Karpas-422 (cell line): ENCODE data around the gene LEKR1. TPM values are rescaled to one million over a fixed set of nuclear protein-coding genes. Genes with fewer than 3 reads are reported as not detected.

Experiments
- DNase-seq: peaks from one replicate; pipeline ENCODE4 v3.0.0-alpha.2; 2015
- H2AFZ ChIP-seq: fragments of 200-600 bp; sonication (generic); 2 replicates; pipeline ENCODE4 v1.6.1; 2014; ENCODE audit warnings: antibody characterized with exemption, low read length, mixed read lengths
- H3K27ac ChIP-seq: fragments of 200-600 bp; sonication (generic); 2 replicates; pipeline ENCODE4 v1.5.1; 2014; ENCODE audit warnings: mild to moderate bottlenecking, low read length, moderate library complexity
- H3K27me3 ChIP-seq: fragments of 200-600 bp; sonication (generic); 2 replicates; pipeline ENCODE4 v1.6.1; 2014; ENCODE audit warnings: low read length, mixed read lengths
- H3K36me3 ChIP-seq: fragments of 200-600 bp; sonication (generic); 2 replicates; pipeline ENCODE4 v1.6.1; 2014; ENCODE audit warnings: low read length, mixed read lengths; ENCODE audit not compliant: insufficient read depth
- H3K4me1 ChIP-seq: fragments of 200-600 bp; sonication (generic); 2 replicates; pipeline ENCODE4 v1.6.1; 2014; ENCODE audit warnings: mild to moderate bottlenecking, low read length, mixed read lengths
- H3K4me2 ChIP-seq: fragments of 200-600 bp; sonication (generic); 2 replicates; pipeline ENCODE4 v1.6.1; 2014; ENCODE audit warnings: low read length, low read depth, mild to moderate bottlenecking; ENCODE audit not compliant: poor library complexity, severe bottlenecking
- H3K4me3 ChIP-seq: fragments of 200-600 bp; sonication (generic); 2 replicates; pipeline ENCODE4 v1.5.1; 2014; ENCODE audit warnings: mild to moderate bottlenecking, antibody characterized with exemption, low read length, mixed read lengths
- H3K79me2 ChIP-seq: fragments of 200-600 bp; sonication (generic); 2 replicates; pipeline ENCODE4 v1.6.1; 2014; ENCODE audit warnings: mild to moderate bottlenecking, low read length, mixed read lengths
- H3K9ac ChIP-seq: fragments of 200-600 bp; sonication (generic); 2 replicates; pipeline ENCODE4 v1.6.0; 2014; ENCODE audit warnings: low read length
- H3K9me2 ChIP-seq: fragments of 200-600 bp; sonication (generic), shearing (Covaris generic); replicated peaks from 2 replicates; pipeline ENCODE4 v1.6.0; 2014; ENCODE audit warnings: mild to moderate bottlenecking, low read length, moderate library complexity; ENCODE audit not compliant: insufficient read depth
- H3K9me3 ChIP-seq: fragments of 300-700, 200-600 bp; sonication (generic); 2 replicates; pipeline ENCODE4 v1.6.1; 2014; ENCODE audit warnings: low read length, mixed read lengths
- H4K20me1 ChIP-seq: fragments of 200-600 bp; sonication (generic); 2 replicates; pipeline ENCODE4 v1.6.1; 2014; ENCODE audit warnings: mild to moderate bottlenecking, antibody characterized with exemption, low read length, low read depth; ENCODE audit not compliant: insufficient read depth
- total RNA-seq: library from RNA; depleted of rRNA; stranded (reverse); fragments of >200 nt; shearing (Covaris generic); gene quantifications from 2 replicates; pipeline ENCODE4 v1.2.3, GENCODE V29; 2014; ENCODE audit warnings: low replicate concordance

Gene LEKR1
- total RNA-seq, 1 experiment from 2014 or later, result 6.4 TPM

DNA sequence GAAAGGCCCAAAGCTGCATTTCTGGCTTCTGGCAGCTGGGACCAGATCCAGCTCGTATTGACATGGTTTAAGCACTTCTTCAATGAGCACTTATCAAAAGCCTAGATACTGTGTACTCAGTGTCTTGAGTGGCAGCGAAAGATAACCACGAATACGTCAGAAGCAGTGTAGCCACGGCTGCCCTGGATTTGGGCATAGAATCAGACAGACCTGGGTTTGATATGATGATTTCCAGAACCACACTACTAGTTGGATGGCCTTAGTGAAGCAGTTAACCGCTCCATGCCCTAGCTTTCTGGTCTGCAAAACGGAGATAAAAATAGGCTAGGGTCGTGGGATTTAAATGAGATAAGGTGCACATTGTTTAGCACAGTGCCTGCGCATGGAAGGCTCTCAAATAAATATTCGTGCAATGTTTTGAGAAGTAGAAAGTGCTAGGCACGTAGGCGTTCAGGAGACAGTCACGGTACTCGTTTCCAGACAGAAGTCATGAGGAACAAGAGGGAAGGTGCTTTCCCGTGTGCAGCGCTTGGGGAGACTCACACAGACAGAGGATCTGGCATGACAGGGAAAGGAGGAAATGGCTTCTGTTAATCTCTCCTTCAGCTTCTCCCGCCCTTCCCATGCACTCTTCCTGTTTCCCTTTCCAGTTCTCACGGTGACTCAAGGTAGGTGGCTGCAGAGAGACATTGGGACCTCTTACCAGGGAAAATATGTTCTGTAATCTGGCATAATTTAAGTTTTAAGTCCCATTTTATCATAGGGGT, 263.5 kb downstream of the LEKR1 start:
- peak overlapping the region; percentile 68 for H3K9ac ChIP-seq
- peak; percentile 49 for DNase-seq
- H3K9me2 ChIP-seq, result no peaks in the 10 kb centered on the region
- no peaks in the 10 kb centered on the region for H3K9me3 ChIP-seq
- peak overlapping the region; percentile 89 for H2AFZ ChIP-seq
- peak overlapping the region; percentile 80 for H3K4me2 ChIP-seq
- H3K27me3 ChIP-seq, result no peaks in the 10 kb centered on the region
- peaks cover 50% of the 10 kb centered on the region for H3K4me1 ChIP-seq
- H3K4me3 ChIP-seq, result peak overlapping the region; percentile 70
- H4K20me1 ChIP-seq, result no peaks in the 10 kb centered on the region
- H3K36me3 ChIP-seq, result no peaks in the 10 kb centered on the region
- H3K27ac ChIP-seq, result peak overlapping the region; percentile 86
- H3K79me2 ChIP-seq, result no peaks in the 10 kb centered on the region

GRCh38 chr3:157091083-157091833, 265.1 kb downstream of the LEKR1 start:
- peak; percentile 74 for DNase-seq
- no peaks in the 10 kb centered on the region for H3K27me3 ChIP-seq
- H3K79me2 ChIP-seq, result no peaks in the 10 kb centered on the region
- H3K4me3 ChIP-seq, result peak overlapping the region; percentile 40
- peak overlapping the region; percentile 59 for H3K4me2 ChIP-seq
- H3K27ac ChIP-seq, result peak overlapping the region; percentile 42
- H2AFZ ChIP-seq, result peak overlapping the region; percentile 59
- peak overlapping the region; percentile 55 for H3K9ac ChIP-seq
- H4K20me1 ChIP-seq, result no peaks in the 10 kb centered on the region
- H3K4me1 ChIP-seq, result peaks cover 50% of the 10 kb centered on the region
- no peaks in the 10 kb centered on the region for H3K9me2 ChIP-seq
- H3K36me3 ChIP-seq, result no peaks in the 10 kb centered on the region
- no peaks in the 10 kb centered on the region for H3K9me3 ChIP-seq

DNA sequence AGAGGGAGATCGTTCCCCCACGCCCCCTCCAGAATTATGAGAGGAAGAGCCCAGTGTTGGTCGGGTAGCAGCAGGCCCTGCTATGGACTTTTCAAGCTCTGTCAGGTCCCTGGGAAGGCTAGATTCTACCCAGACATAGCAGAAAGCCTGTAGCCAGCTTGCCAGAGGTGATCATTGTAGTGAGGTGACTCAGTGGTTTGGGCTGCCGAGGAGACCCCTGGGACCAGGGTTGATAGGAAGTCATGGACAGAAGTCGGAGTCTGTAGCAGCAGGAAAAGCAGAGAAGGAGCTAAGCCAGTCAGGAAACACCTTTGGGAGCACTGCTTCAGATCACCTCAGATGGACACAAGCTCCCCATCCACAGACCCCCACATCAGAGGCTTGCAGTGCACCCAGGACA, 266.1 kb downstream of the LEKR1 start:
- Histone ChIP-seq H3K4me2 (peak overlapping the region; percentile 59), H2AFZ (no peak overlapping the region), H3K27ac (no peak overlapping the region), H3K79me2 (no peaks in the 10 kb centered on the region), H3K9ac (no peak overlapping the region; the same call in 1 of the 2 replicates), H4K20me1 (no peaks in the 10 kb centered on the region), H3K27me3 (no peaks in the 10 kb centered on the region), H3K9me2 (no peaks in the 10 kb centered on the region), H3K4me3 (no peak overlapping the region), H3K36me3 (no peaks in the 10 kb centered on the region), H3K9me3 (no peaks in the 10 kb centered on the region), H3K4me1 (peaks cover 50% of the 10 kb centered on the region)
- no peak for DNase-seq

DNA sequence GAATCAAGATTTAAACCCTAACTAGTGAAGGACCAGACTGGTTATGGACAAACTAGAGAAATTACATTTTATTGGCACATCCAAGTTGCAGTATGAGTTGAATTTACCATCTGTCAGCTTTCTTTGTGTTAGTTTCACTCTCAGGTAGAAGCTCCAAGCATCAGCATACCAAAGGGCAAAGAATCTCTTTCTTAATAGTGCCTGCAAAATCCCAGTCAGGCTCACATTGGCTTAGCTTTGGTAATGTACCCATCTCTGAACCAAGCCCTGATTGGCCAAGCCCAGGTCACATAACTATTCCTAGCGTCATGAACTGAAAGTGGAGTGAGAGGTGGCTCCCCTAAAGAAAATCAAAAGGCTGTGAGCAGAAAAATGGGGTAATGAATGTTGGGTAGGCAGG, 266.9 kb downstream of the LEKR1 start:
- no peak overlapping the region for H3K27ac ChIP-seq
- H3K4me3 ChIP-seq, result no peak overlapping the region
- H3K36me3 ChIP-seq, result no peaks in the 10 kb centered on the region
- no peak for DNase-seq
- no peaks in the 10 kb centered on the region for H4K20me1 ChIP-seq
- H3K4me1 ChIP-seq, result peaks cover 45% of the 10 kb centered on the region
- no peaks in the 10 kb centered on the region for H3K27me3 ChIP-seq
- no peaks in the 10 kb centered on the region for H3K9me3 ChIP-seq
- no peaks in the 10 kb centered on the region for H3K9me2 ChIP-seq
- H3K9ac ChIP-seq, result no peak overlapping the region
- no peak overlapping the region for H3K4me2 ChIP-seq
- no peak overlapping the region for H2AFZ ChIP-seq
- no peaks in the 10 kb centered on the region for H3K79me2 ChIP-seq

- H3K4me3 ChIP-seq, result no peak overlapping the region
- no peak overlapping the region for H3K9ac ChIP-seq
- no peak for DNase-seq
Measured at GRCh38 chr3:157094301-157094700, 268.1 kb downstream of the LEKR1 start.

DNA sequence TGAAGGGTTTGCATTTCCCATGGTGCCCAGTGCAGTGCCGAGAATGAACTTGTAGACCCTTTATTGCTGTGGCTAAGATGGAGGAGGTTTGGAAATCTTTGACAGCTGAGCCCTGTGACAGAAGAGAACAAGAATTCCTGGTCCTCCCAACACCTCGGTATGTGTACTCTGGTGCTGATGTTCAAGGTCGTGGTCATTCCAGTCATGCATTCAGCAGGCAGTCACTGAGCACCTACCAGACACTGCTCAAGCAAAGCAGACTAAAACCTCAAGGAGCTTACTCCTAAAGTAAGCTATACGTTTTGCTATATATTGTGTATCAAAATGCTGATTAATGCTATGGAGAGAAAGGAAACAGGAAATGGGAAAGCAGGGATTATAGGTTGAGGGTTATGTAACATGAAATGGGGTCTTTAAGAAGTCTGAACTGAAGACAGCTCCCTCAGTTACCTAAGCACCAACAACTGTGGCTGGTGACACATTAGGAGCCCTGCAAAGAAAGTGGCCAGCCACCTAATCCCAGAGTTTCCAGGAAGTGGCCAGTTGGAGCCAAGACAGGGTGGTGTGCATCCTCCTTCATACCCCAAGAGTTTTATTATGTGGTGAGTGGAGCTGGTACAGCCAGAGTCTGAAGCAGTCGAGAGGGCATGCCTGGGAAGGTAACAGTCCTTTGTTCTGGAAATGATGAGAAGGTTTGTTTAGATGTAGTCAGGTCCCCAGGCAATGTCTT, 268.8 kb downstream of the LEKR1 start:
- H3K36me3 ChIP-seq, result no peaks in the 10 kb centered on the region
- no peak overlapping the region for H3K4me3 ChIP-seq
- no peak overlapping the region for H3K4me2 ChIP-seq
- H3K9ac ChIP-seq, result no peak overlapping the region
- no peak overlapping the region for H2AFZ ChIP-seq
- H3K27ac ChIP-seq, result no peak overlapping the region
- no peaks in the 10 kb centered on the region for H3K79me2 ChIP-seq
- H3K9me3 ChIP-seq, result no peaks in the 10 kb centered on the region
- H3K4me1 ChIP-seq, result peaks cover 38% of the 10 kb centered on the region
- no peak for DNase-seq
- H3K9me2 ChIP-seq, result no peaks in the 10 kb centered on the region
- no peaks in the 10 kb centered on the region for H3K27me3 ChIP-seq
- no peaks in the 10 kb centered on the region for H4K20me1 ChIP-seq

More at GRCh38 chr3:157094301-157094700, 268.1 kb downstream of the LEKR1 start:
- Histone ChIP-seq H3K79me2 (no peaks in the 10 kb centered on the region), H3K4me1 (peaks cover 38% of the 10 kb centered on the region), H3K9me3 (no peaks in the 10 kb centered on the region), H3K27ac (no peak overlapping the region), H3K4me2 (no peak overlapping the region), H2AFZ (no peak overlapping the region), H3K9me2 (no peaks in the 10 kb centered on the region), H3K36me3 (no peaks in the 10 kb centered on the region), H4K20me1 (no peaks in the 10 kb centered on the region), H3K27me3 (no peaks in the 10 kb centered on the region)
